Activated naive CD4-positive, alpha-beta T cell treated with anti-CD3 and anti-CD28 coated beads for 36 hours (primary cell): ENCODE results near the gene UBE4B. TPM values are rescaled to one million over a fixed set of nuclear protein-coding genes. Genes with fewer than 3 reads are reported as not detected.
"Not testable (repeated sequence)": the region's sequence is repeated elsewhere in the genome, so short reads cannot be mapped to it uniquely, and the experiment has no call there.

ENCODE experiments used
- CTCF ChIA-PET: fragments of 350-600 bp; sonication (Branson Sonifier 250); formaldehyde crosslinking; loops from one replicate; lab custom pipeline; 2021; ENCODE audit warnings: antibody characterized with exemption; lab: Charles Lee
- DNase-seq: peaks from one replicate; pipeline ENCODE4 v3.0.0-alpha.2; 2020
- H3K27ac Mint-ChIP-seq: one replicate; pipeline ENCODE4 v1.8.0; 2021; ENCODE audit warnings: mild to moderate bottlenecking, mixed read lengths
- H3K27me3 Mint-ChIP-seq: one replicate; pipeline ENCODE4 v1.8.0; 2021; ENCODE audit warnings: low read depth, mixed read lengths
- H3K36me3 Mint-ChIP-seq: one replicate; pipeline ENCODE4 v1.8.0; 2021; ENCODE audit warnings: low read depth, mixed read lengths
- H3K4me1 Mint-ChIP-seq: one replicate; pipeline ENCODE4 v1.8.0; 2021; ENCODE audit warnings: low read depth, mixed read lengths
- H3K4me3 Mint-ChIP-seq: one replicate; pipeline ENCODE4 v1.8.0; 2021; ENCODE audit warnings: mild to moderate bottlenecking, moderate library complexity, mixed read lengths
- H3K9me3 Mint-ChIP-seq: one replicate; pipeline ENCODE4 v1.8.0; 2021; ENCODE audit warnings: mixed read lengths
- intact Hi-C: fragments of 100-400 bp; cut with micrococcal nuclease; formaldehyde crosslinking; loops from one replicate; pipeline ENCODE4 v1.15.1; 2023
- total RNA-seq, 2 experiments: library from RNA; stranded (reverse); gene quantifications; one replicate each; pipeline ENCODE4 v1.2.3, GENCODE V29; 2021

UBE4B gene
- total RNA-seq, 2 experiments from 2014 or later, result 20.1 to 21.3 TPM

DNA sequence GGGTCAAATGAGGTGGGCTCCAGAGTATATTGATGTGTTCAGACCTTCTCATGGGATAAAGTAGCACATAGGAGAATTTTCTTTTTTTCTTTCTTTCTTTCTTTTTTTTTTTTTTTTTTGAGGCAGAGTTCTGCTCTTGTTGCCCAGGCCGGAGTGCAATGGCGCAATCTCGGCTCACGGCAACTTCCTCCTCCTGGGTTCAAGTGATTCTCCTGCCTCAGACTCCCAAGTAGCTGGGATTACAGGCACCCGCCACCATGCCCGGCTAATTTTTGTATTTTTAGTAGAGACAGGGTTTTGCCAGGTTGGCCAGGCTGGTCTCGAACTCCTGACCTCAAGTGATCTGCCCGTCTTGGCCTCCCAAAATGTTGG, 74.7 kb downstream of the UBE4B start:
- H3K27me3 Mint-ChIP-seq, CTCF ChIA-PET, H3K4me1 Mint-ChIP-seq, H3K27ac Mint-ChIP-seq, intact Hi-C loops, H3K9me3 Mint-ChIP-seq, H3K4me3 Mint-ChIP-seq, DNase-seq: not testable (repeated sequence)
- H3K36me3 Mint-ChIP-seq, result peaks cover 19% of the 10 kb centered on the region

DNA sequence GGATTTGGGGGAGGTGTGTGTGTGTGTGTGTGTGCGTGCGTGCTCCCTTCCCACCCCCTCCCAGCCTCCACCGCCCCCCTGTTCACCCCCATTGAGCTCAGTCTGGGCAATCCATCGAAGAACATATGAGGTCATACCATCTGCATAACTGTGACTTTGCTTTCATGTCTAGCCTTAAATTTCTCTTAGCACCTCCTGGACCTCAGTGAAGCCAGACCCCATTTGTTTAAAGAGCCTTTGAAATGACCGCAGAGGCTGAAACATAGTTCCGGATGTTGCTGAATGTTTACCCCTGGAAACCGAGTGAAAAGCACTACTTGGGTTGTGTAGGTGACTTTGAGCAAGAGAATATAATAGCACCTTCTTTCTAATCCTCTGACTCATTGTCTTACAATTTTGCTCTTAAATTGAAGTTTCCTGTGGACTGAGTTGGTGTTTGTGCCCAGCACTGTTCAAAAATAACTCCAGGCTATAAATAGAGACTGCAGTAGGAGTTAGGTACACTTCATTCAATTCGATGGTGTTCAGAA, 75.4 kb downstream of the UBE4B start:
- Mint-ChIP-seq H3K4me1 (no peaks in the 10 kb centered on the region), H3K4me3 (no peak overlapping the region), H3K27ac (no peak overlapping the region), H3K9me3 (no peaks in the 10 kb centered on the region), H3K27me3 (no peaks in the 10 kb centered on the region), H3K36me3 (peaks cover 16% of the 10 kb centered on the region)
- intact Hi-C loops, result no loop called here
- no peak for DNase-seq
- CTCF ChIA-PET, result no interaction called here

DNA sequence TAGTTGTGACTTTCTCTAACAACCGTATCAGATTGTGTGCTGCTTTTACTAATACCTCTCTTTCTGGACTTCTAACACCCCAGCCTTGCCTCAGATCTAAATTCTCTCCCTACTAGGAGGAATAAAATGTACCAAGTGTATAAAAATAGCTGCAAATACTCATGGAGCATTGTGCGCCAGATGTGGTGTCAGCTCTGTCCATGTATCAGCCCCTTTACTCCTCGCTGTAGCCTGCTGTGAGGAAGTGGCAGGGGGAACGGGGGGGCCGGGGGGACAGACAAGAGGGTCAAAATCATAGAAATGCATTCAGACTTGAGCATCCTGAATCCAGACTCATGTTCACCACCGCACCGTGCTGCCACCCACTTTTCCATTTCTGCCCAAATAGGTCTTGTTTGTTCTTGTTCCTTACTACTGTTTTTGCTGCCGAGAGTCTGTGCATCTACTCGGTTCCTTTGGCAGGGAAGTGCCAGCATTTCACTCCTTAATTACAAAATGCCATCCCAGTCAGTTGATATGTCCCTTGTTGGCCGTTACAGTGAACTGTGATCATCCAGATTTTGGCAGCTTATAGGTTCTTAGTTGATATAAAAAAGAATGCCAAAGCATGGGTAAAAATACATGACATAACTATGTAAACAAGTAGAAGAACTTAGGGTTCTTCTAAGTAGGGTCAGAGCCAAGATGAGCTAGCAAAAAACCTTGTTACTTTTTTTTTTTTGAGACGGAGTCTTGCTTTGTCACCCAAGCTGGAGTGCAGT, 76.4 kb downstream of the UBE4B start:
- Mint-ChIP-seq H3K4me1 (no peaks in the 10 kb centered on the region), H3K27ac (no peak overlapping the region), H3K4me3 (no peak overlapping the region), H3K9me3 (no peaks in the 10 kb centered on the region), H3K27me3 (no peaks in the 10 kb centered on the region), H3K36me3 (peaks cover 13% of the 10 kb centered on the region)
- intact Hi-C loops, result no loop called here
- no peak for DNase-seq
- CTCF ChIA-PET, result interaction anchor here (0.6 kb wide), 1 partner anchor 490 kb away, joined by 5 read pairs; no protein-coding TSS in a partner anchor

DNA sequence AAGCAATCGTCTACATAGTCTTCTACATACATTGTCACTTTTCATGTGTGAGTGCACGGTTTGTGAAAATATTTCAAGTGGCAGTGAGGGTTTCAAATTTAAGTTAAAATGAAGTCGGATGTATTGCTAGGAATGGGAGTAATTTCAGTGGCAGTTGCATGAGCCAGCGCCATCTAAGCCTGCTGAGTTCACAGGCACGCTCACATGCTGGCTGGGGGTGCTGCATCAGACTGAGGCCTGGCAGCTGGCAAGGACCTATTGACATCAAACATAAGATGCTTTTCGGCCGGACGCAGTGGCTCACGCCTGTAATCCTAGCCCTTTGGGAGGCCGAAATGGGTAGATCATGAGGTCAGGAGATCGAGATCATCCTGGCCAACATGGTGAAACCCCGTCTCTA, 80.7 kb downstream of the UBE4B start:
- no peak for DNase-seq
- H3K9me3 Mint-ChIP-seq, result no peaks in the 10 kb centered on the region
- intact Hi-C loops, result no loop called here
- no peak overlapping the region for H3K27ac Mint-ChIP-seq
- CTCF ChIA-PET, result no interaction called here
- H3K4me1 Mint-ChIP-seq, result no peaks in the 10 kb centered on the region
- H3K27me3 Mint-ChIP-seq, result no peaks in the 10 kb centered on the region
- H3K36me3 Mint-ChIP-seq, result peaks cover 8% of the 10 kb centered on the region
- H3K4me3 Mint-ChIP-seq, result no peak overlapping the region

DNA sequence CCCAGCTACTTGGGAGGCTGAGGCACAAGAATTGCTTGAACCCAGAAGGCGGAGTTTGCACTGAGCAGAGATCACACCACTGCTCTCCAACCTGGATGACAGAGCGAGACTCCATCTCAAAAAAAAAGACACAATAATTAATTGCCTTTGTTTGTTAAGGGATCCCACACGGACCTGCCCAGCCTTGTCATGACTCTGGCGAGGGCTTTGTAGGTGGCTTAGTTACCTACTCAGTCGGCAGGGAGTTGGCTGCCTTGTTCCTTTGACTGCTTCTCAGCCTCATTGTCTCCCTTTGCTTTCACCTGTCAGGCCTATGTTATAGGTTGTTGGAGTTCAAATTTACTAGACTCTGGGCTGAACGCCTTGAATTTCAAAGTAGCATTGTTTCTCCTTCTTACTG, 82.0 kb downstream of the UBE4B start:
- intact Hi-C loops, result no loop called here
- CTCF ChIA-PET, result no interaction called here
- Mint-ChIP-seq H3K4me1 (no peaks in the 10 kb centered on the region), H3K4me3 (no peak overlapping the region), H3K27ac (no peak overlapping the region), H3K9me3 (no peaks in the 10 kb centered on the region), H3K36me3 (peaks cover 13% of the 10 kb centered on the region), H3K27me3 (no peaks in the 10 kb centered on the region)
- no peak for DNase-seq

DNA sequence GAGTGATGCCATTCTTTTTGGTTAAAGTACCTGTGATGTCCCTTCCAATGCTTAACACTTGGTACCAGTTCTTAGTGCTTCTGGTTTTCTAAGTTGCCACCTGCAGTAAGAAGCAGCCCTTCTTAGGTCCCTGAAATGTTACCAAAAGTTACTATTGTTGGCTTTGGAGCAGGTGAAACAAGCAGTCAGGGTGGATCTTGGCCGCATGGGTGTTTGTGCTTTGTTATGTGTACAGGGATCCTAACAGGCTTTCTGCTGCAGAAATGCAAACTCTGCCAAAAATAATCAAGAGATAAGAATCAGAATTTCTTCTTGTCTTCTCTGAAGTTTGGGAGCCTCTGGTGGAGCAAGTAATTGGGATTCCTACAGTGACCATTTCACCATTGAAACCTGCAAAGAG, 84.4 kb downstream of the UBE4B start:
- Mint-ChIP-seq H3K36me3 (peaks cover 9% of the 10 kb centered on the region), H3K4me3 (no peak overlapping the region), H3K4me1 (no peaks in the 10 kb centered on the region), H3K27ac (no peak overlapping the region), H3K27me3 (no peaks in the 10 kb centered on the region), H3K9me3 (no peaks in the 10 kb centered on the region)
- intact Hi-C loops, result no loop called here
- CTCF ChIA-PET, result no interaction called here
- DNase-seq, result no peak

DNA sequence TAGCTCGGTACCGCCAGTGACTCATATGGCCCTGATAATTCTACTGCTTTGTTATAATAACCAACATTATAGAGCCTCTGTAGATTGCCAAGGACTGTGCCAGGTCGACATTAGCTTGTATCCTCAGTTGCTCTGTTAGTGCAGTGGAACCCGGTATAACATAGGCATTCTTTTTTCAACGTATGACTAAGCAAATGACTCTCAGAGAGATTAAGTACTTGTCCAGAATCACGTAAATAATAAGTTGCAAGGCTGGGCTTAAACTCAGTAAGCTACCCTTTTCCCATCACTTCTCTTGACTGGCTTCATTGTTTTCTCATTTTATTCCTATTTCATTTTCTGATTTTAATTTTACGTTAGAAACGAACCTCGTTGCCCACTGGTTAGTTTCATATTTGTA, 85.1 kb downstream of the UBE4B start:
- no peaks in the 10 kb centered on the region for H3K27me3 Mint-ChIP-seq
- DNase-seq, result no peak
- H3K4me1 Mint-ChIP-seq, result no peaks in the 10 kb centered on the region
- no peak overlapping the region for H3K27ac Mint-ChIP-seq
- CTCF ChIA-PET, result interaction anchor here (0.6 kb wide), 1 partner anchor 137 kb away, joined by 5 read pairs; no protein-coding TSS in a partner anchor
- intact Hi-C loops, result no loop called here
- peaks cover 9% of the 10 kb centered on the region for H3K36me3 Mint-ChIP-seq
- no peak overlapping the region for H3K4me3 Mint-ChIP-seq
- no peaks in the 10 kb centered on the region for H3K9me3 Mint-ChIP-seq

DNA sequence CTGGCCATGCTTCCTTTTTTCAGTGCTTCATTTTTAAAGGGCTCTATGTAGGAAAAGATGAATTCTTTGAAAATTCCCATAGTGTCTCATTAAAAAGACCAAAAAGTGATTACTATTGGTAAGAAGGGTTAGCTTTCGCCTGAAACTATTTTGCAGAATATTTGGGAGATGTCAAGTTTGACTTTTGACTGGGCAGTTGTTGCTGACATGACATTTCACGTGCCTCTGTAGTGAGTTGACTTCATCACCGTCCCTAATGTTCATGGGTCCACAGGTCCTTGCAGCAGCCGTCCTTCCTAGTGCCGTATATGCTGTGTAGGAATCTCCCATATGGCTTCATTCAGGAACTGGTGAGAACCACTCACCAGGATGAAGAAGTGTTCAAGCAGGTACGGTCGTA, 88.9 kb downstream of the UBE4B start:
- intact Hi-C loops, result no loop called here
- Mint-ChIP-seq H3K36me3 (peaks cover 11% of the 10 kb centered on the region), H3K4me3 (no peak overlapping the region), H3K9me3 (no peaks in the 10 kb centered on the region), H3K4me1 (no peaks in the 10 kb centered on the region), H3K27me3 (no peaks in the 10 kb centered on the region), H3K27ac (no peak overlapping the region)
- CTCF ChIA-PET, result no interaction called here
- DNase-seq, result no peak

DNA sequence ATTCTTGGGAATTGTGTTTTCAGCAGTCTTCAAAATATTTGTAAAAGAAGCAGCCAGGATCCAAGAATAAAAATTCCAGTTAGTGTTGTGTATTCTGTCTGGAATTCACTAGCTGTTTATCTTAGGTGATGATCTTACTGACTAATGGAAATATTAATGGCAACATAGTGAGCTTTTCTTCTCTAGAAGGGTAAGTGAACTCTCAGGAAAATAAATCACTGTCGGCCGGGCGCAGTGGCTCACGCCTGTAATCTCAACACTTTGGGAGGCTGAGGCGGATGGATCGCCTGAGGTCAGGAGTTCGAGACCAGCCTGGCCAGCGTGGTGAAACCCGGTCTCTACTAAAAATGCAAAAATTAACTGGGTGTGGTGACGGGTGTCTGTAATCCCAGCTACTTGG, 90.2 kb downstream of the UBE4B start:
- H3K9me3 Mint-ChIP-seq, result no peaks in the 10 kb centered on the region
- no peaks in the 10 kb centered on the region for H3K27me3 Mint-ChIP-seq
- H3K4me3 Mint-ChIP-seq, result no peak overlapping the region
- intact Hi-C loops, result no loop called here
- DNase-seq, result no peak
- CTCF ChIA-PET, result no interaction called here
- no peak overlapping the region for H3K27ac Mint-ChIP-seq
- peaks cover 8% of the 10 kb centered on the region for H3K36me3 Mint-ChIP-seq
- H3K4me1 Mint-ChIP-seq, result no peaks in the 10 kb centered on the region

DNA sequence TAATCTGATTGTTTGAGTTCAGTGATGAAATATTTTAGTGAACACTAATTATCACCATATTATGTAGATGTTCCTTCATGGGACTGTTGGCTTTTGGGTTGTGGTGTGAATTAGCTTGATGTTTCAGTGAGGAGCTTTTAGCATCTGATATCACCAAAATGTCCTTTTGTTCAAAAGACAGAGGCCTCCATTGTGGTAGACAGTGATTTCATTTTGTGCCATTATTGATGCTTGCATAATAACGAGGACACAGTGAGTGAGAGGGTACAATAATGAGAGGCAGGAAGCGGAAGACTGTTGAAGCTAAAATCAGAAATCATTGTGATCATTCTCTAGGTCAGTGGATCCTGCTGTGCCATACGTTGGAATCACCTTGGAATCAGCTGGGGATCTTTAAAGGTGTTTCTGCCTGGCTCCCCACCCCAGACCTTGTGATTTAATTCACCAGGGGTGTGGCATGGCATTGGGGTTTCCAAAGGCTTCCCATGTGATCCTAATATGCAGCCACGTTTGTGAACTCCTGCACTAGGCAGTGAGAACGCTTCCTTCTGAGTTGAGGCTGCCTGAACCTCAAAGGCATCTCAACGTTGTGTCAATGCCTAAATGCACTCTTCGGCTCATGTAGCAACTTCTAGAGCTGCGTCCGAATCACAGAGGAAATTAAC, 95.5 kb downstream of the UBE4B start:
- Mint-ChIP-seq H3K27me3 (no peaks in the 10 kb centered on the region), H3K4me3 (no peak overlapping the region), H3K9me3 (no peaks in the 10 kb centered on the region), H3K4me1 (no peaks in the 10 kb centered on the region), H3K36me3 (peaks cover 6% of the 10 kb centered on the region), H3K27ac (no peak overlapping the region)
- no peak for DNase-seq
- CTCF ChIA-PET, result no interaction called here
- intact Hi-C loops, result no loop called here

DNA sequence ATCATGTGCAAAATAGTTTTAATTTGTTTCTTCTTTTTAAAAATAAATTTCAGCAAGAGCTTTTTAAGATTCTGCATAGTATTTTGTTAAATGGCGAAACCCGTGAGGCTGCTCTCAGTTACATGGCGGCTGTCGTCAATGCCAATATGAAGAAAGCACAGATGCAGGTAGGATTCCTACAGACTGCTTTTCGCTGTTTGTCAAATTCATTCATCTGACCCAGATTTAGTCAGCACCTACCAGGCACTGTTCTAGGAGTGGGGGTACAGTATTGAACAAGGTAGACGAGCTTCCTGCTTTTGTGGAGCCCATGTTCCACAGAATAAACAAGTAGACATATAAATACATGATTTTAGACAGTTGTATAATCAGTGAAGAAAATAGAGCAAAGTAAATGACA, 99.6 kb downstream of the UBE4B start:
- Mint-ChIP-seq H3K27ac (no peak overlapping the region), H3K27me3 (no peaks in the 10 kb centered on the region), H3K4me3 (no peak overlapping the region), H3K4me1 (no peaks in the 10 kb centered on the region), H3K36me3 (peaks cover 12% of the 10 kb centered on the region), H3K9me3 (no peaks in the 10 kb centered on the region)
- CTCF ChIA-PET, result no interaction called here
- no peak for DNase-seq
- intact Hi-C loops, result no loop called here

DNA sequence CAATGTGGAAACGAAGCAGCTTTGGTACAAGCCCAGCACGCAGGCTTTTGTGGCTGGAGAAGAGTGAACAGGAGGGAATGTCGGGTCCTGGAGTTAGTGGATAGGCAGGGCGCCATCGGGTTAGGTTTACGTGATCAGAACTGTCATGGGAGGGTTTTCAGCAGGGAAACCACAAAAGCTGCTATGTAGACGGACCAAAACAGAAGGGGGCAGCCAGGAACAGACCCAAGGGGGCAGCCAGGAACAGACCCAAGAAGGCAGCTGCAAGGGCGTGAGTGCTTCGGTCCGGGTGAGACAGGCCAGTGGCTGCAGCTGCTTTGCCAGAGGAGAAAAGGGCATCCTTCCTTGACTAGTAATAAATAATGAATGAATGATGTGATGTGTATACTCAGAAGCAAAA, 100.1 kb downstream of the UBE4B start:
- H3K27me3 Mint-ChIP-seq, result no peaks in the 10 kb centered on the region
- no peaks in the 10 kb centered on the region for H3K9me3 Mint-ChIP-seq
- CTCF ChIA-PET, result no interaction called here
- no peak overlapping the region for H3K27ac Mint-ChIP-seq
- no peak overlapping the region for H3K4me3 Mint-ChIP-seq
- intact Hi-C loops, result no loop called here
- no peak for DNase-seq
- H3K36me3 Mint-ChIP-seq, result peaks cover 12% of the 10 kb centered on the region
- no peaks in the 10 kb centered on the region for H3K4me1 Mint-ChIP-seq

DNA sequence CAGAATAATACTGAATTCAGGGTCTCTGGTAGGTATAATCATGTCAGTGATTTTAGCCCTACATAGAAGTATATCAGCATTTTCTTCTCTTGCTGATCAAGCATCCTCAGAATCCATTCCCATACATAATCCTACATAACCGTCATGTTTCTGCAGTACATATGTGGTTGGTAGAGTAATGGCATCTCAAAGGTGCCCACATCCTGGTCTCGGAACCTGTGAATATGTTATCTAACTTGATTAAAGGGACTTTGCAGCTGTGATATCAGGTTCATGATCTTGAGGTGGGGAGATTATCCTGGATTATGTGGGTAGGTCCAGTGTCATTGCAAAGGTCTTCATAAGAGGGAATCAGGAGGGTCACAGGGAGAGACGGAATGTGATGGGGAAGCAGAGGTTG, 108.2 kb downstream of the UBE4B start:
- no peak overlapping the region for H3K27ac Mint-ChIP-seq
- CTCF ChIA-PET, result interaction anchor here (0.6 kb wide), 1 partner anchor 16 kb away, joined by 3 read pairs; no protein-coding TSS in a partner anchor
- no peak overlapping the region for H3K4me3 Mint-ChIP-seq
- no peaks in the 10 kb centered on the region for H3K27me3 Mint-ChIP-seq
- intact Hi-C loops, result no loop called here
- no peak for DNase-seq
- H3K9me3 Mint-ChIP-seq, result no peaks in the 10 kb centered on the region
- H3K36me3 Mint-ChIP-seq, result peaks cover 3% of the 10 kb centered on the region
- H3K4me1 Mint-ChIP-seq, result no peaks in the 10 kb centered on the region
